Tibial nerve (tissue), 4 donors: ENCODE results near the gene AK4. TPM values are rescaled to one million over a fixed set of nuclear protein-coding genes. Genes with fewer than 3 reads are reported as not detected.

Experiments used
- DNase-seq, 2 donors: peaks; one replicate each; pipeline ENCODE4 v3.0.0-alpha.2; 2019; ENCODE audit warnings: low spot score in 2 of 2
- H3K27ac ChIP-seq, 4 donors: fragments of 200-600 bp; sonication (generic) in 3 of 4; one replicate each; pipeline ENCODE4 v1.5.1; 2017 to 2019; ENCODE audit warnings: mild to moderate bottlenecking in 1 of 4
- H3K27me3 ChIP-seq, 2 donors: fragments of 200-600 bp; sonication (generic) in 1 of 2; one replicate each; pipeline versions ENCODE4 v1.5.1 to v1.6.0; 2017 to 2019
- H3K36me3 ChIP-seq, 3 donors: fragments of 200-600 bp; sonication (generic); one replicate each; pipeline ENCODE4 v1.5.1; 2018 to 2019
- H3K4me1 ChIP-seq, 4 donors: fragments of 200-600 bp; sonication (generic) in 3 of 4; one replicate each; pipeline ENCODE4 v1.5.1; 2017 to 2019
- H3K4me3 ChIP-seq, 4 donors: fragments of 200-600 bp; sonication (generic) in 3 of 4; one replicate each; pipeline ENCODE4 v1.5.1; 2017 to 2019; ENCODE audit warnings: mild to moderate bottlenecking in 1 of 4, moderate library complexity in 1 of 4
- H3K9me3 ChIP-seq, 4 donors: fragments of 200-600 bp; sonication (generic) in 3 of 4; one replicate each; pipeline ENCODE4 v1.5.1; 2017 to 2019
- EP300 ChIP-seq, 2 donors: sonication (generic); formaldehyde crosslinking; IDR thresholded peaks; one replicate each; pipeline ENCODE4 v1.6.1; 2017; ENCODE audit warnings: antibody characterized with exemption in 2 of 2, mild to moderate bottlenecking in 1 of 2
- POLR2A ChIP-seq, 2 donors: fragments of 450-650 bp; IDR thresholded peaks; one replicate each; pipeline ENCODE4 v1.6.1; 2017; ENCODE audit warnings: antibody characterized with exemption in 2 of 2, mild to moderate bottlenecking in 2 of 2, moderate library complexity in 2 of 2
- WGBS, 2 donors: methylation state at CpG; one replicate each; pipeline ENCODE4 v1.1.5; 2018; 5-methylcytosine and 5-hydroxymethylcytosine counted together
- total RNA-seq, 4 donors: library from RNA; depleted of rRNA; stranded (reverse); fragments of >200 nt; gene quantifications; one replicate each; pipeline ENCODE4 v1.1.0, GENCODE V29; 2016
- TF ChIP-seq, protein P1 (sequence below), 5 experiments: fragments of 200-600 bp in 3 of 5; fragments of 450-650 bp in 2 of 5; sonication (generic) in 3 of 5; IDR thresholded peaks; one replicate each; pipeline ENCODE4 v1.5.1; 2016 to 2019; ENCODE audit warnings: antibody characterized with exemption in 5 of 5, mild to moderate bottlenecking in 3 of 5, moderate library complexity in 2 of 5

AK4 gene
- total RNA-seq, 4 donors from 2014 or later = 16.1 to 24.9 (median 19.5) TPM

DNA sequence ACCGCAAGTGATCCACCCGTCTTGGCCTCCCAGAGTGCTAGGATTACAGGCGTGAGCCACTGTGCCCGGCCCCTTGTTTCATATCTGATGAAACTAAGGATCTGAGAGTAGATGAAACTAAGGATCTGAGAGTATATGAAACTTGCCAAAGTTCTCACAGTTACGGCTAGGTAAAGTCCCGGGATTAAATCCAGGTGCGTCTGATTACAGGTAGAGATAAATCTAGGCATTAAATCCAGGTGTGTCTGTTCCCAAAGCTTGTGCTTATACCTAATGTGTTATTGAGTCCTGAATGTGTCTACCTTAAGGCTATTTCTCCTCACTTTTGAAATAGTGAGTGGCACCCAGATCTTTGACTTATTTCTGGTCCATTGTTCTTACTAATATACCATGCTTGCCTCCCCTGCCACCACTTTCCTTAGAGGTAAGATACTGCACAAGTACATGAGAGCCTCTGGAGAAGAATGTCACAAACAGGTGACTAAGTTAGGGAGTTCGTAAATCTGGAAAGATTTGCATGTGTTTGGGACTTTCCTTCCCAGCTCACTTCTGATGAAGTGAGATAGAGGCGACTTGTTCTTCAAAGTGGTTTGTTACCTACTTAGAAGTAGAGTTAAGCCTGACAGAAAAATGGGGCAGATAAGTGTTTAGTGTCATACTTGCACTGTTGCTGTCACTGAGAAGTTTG, 66.5 kb downstream of the AK4 start:
- WGBS, 2 donors = 93 to 94% methylated on average over 9 of the region's 9 CpGs

DNA sequence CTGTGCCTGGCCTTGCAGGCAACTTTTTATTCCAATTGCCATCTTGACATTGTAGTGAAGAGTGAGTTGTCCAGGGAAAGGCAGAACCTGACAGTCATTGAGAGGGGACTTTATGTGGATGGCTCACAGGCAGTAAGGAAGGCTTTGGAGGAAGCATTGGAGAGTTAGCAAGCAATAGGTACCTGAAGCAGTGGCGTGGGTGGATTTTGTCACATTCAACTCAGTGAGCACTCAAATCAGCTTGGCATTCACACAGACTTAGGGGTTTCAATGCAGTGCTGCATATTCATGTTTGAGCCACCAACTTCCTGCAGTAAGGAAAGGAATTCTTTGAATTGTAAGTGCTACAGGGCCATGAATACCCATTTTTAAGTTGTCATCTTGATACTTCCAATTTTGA, 69.0 kb downstream of the AK4 start:
- Histone ChIP-seq H3K9me3 (no peaks in the 10 kb centered on the region), H3K36me3 (peaks cover 0 to 9% (median 0%) of the 10 kb centered on the region in 3 donors), H3K27ac (no peak overlapping the region), H3K4me1 (no peaks in the 10 kb centered on the region), H3K27me3 (no peaks in the 10 kb centered on the region), H3K4me3 (no peak overlapping the region)
- DNase-seq = no peak
- WGBS, 2 donors = 88 to 92% methylated on average over 1 of the region's 1 CpG
- TF ChIP-seq, protein P1, sequence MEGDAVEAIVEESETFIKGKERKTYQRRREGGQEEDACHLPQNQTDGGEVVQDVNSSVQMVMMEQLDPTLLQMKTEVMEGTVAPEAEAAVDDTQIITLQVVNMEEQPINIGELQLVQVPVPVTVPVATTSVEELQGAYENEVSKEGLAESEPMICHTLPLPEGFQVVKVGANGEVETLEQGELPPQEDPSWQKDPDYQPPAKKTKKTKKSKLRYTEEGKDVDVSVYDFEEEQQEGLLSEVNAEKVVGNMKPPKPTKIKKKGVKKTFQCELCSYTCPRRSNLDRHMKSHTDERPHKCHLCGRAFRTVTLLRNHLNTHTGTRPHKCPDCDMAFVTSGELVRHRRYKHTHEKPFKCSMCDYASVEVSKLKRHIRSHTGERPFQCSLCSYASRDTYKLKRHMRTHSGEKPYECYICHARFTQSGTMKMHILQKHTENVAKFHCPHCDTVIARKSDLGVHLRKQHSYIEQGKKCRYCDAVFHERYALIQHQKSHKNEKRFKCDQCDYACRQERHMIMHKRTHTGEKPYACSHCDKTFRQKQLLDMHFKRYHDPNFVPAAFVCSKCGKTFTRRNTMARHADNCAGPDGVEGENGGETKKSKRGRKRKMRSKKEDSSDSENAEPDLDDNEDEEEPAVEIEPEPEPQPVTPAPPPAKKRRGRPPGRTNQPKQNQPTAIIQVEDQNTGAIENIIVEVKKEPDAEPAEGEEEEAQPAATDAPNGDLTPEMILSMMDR (IDR thresholded peaks at IDR 0.05) = no peak
- TF ChIP-seq EP300 (IDR thresholded peaks at IDR 0.05) (no peak), POLR2A (IDR thresholded peaks at IDR 0.05) (no peak)

More for the DNA sequence above, 66.5 kb downstream of the AK4 start:
- TF ChIP-seq EP300 (IDR thresholded peaks at IDR 0.05) = no peak
- TF ChIP-seq POLR2A (IDR thresholded peaks at IDR 0.05) = no peak
- TF ChIP-seq, protein P1 (IDR thresholded peaks at IDR 0.05) = no peak
- Histone ChIP-seq H3K36me3 (peaks cover 0 to 5% (median 0%) of the 10 kb centered on the region in 3 donors), H3K4me1 (peaks cover 0 to under 1% (median 0%) of the 10 kb centered on the region in 4 donors), H3K27me3 (no peaks in the 10 kb centered on the region), H3K9me3 (no peaks in the 10 kb centered on the region), H3K4me3 (no peak overlapping the region), H3K27ac (no peak overlapping the region)
- no peak for DNase-seq

DNA sequence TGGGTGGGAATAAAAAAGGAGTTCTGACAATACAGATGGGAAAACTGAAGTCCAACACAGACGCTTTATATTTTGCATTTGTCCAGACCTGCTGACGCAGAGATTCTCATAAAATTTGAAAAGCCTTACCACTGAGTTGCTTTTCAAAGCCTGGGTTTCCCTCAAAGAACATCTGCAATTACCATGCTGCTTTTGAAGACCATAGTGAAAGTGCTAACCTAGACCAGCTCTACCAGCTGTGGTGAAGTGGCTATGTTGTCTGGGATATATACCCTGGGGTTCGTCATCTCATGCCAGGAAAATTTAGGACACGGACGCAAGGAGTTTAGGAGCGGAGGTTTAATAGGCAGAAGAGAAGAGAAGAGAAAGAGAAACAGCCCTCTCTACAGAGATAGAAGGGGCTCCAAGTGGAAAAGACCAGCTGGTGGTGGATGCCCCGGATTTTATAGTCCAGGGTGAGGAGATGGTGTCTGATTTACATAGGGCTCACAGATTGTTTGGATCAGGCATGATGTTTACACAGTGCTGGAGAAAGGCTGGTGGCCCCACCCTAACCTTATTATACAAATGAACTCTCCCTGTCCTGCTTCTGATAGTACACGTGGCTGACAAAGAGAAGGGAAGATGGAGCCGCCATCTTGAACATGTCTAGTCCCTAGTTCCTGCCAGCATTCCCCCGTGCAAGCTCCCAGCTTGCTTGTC, 73.8 kb downstream of the AK4 start:
- Histone ChIP-seq H3K4me1 (no peaks in the 10 kb centered on the region), H3K4me3 (no peak overlapping the region), H3K27me3 (no peaks in the 10 kb centered on the region), H3K9me3 (no peaks in the 10 kb centered on the region), H3K27ac (no peak overlapping the region), H3K36me3 (peaks cover 0 to 9% (median 0%) of the 10 kb centered on the region in 3 donors)
- DNase-seq = no peak
- WGBS, 2 donors = 81 to 84% methylated on average over 10 of the region's 10 CpGs
- no peak for TF ChIP-seq EP300 (IDR thresholded peaks at IDR 0.05)

DNA sequence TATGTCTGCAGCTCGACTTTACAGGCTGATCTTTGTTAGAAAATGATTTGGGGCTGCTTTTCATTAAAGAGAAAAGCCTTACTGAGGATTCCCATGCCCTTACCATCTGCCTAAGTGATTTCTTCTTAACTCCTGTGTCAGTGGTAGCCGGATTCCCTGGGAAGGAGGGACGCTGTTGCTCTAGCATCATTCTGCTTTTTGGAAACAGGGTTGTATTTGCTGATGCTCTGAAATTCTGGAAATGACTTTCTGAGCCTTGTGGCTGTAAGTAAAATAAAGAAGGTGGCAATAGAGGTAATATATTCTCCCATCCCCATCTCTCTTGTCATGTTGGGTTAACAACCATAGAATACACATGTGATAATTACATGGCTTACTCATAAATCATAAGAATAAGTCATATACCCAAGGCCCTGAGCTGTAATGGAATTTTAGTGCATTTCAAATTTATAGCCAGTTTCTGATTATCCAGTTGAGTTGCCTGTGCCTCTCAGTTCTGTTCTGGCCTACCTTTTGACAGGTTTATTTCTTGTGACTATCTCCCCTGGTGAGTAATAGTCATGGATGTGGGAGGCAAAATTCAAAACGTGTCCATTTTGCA, 74.4 kb downstream of the AK4 start:
- no peak for TF ChIP-seq EP300 (IDR thresholded peaks at IDR 0.05)
- H3K9me3 ChIP-seq = no peaks in the 10 kb centered on the region
- H3K36me3 ChIP-seq = peaks cover 0 to 9% (median 0%) of the 10 kb centered on the region in 3 donors
- no peak for DNase-seq
- no peaks in the 10 kb centered on the region for H3K27me3 ChIP-seq
- H3K4me3 ChIP-seq = no peak overlapping the region
- 77 to 81% methylated on average over 4 of the region's 4 CpGs for whole genome bisulfite sequencing, 2 donors
- no peaks in the 10 kb centered on the region for H3K4me1 ChIP-seq
- H3K27ac ChIP-seq = no peak overlapping the region

DNA sequence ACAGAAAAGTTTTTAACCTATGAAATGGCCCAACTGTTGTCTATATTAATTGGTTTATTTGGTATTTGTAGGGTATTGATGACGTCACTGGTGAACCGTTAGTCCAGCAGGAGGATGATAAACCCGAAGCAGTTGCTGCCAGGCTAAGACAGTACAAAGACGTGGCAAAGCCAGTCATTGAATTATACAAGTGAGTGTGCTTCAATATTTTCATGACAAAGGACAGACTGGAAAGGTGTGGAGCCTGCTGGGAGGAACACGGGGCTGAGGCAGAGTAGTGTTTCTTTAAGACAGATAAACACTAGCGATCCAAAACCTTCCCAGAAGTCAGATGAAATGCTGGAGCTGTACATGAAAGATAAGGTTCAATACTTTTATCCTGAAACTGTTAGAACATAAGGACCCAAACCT, 76.7 kb downstream of the AK4 start:
- H3K4me3 ChIP-seq = no peak overlapping the region
- H3K9me3 ChIP-seq = no peaks in the 10 kb centered on the region
- peaks cover 0 to 2% (median 0%) of the 10 kb centered on the region in 3 donors for H3K36me3 ChIP-seq
- TF ChIP-seq, protein P1 (IDR thresholded peaks at IDR 0.05) = no peak
- no peak for TF ChIP-seq EP300 (IDR thresholded peaks at IDR 0.05)
- no peak for TF ChIP-seq POLR2A (IDR thresholded peaks at IDR 0.05)
- no peak for DNase-seq
- H3K27ac ChIP-seq = no peak overlapping the region
- H3K27me3 ChIP-seq = no peaks in the 10 kb centered on the region
- 72 to 79% methylated on average over 6 of the region's 6 CpGs for WGBS, 2 donors
- no peaks in the 10 kb centered on the region for H3K4me1 ChIP-seq

DNA sequence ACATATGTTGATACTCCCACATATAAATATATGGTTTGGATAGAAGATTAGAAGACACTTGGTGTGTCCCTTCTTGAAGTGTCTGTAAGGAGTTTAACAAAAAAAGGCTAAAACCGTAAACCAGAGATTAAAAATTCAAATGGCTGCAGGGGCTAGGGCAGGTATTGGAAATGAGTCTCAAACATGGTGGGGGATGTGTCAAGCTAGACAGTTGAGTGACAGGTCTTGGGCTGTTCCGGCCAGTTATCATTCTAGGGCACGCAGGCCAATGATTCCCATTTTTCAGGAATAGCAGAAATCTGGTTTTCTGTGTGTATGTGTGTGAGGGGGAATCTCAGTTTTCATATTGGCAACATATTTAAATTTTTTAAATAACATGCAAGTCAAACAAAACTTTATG, 77.2 kb downstream of the AK4 start:
- Histone ChIP-seq H3K9me3 (no peaks in the 10 kb centered on the region), H3K4me1 (no peaks in the 10 kb centered on the region), H3K27ac (no peak overlapping the region), H3K36me3 (no peaks in the 10 kb centered on the region), H3K4me3 (no peak overlapping the region), H3K27me3 (no peaks in the 10 kb centered on the region)
- TF ChIP-seq EP300 (IDR thresholded peaks at IDR 0.05) (no peak), POLR2A (IDR thresholded peaks at IDR 0.05) (no peak)
- TF ChIP-seq, protein P1 (IDR thresholded peaks at IDR 0.05) = no peak
- no peak for DNase-seq
- WGBS, 2 donors = 89 to 96% methylated on average over 3 of the region's 3 CpGs
